ENCODE measurements around the gene SLC22A23.
"Not testable (repeated sequence)": the region's sequence is repeated elsewhere in the genome, so short reads cannot be mapped to it uniquely, and the experiment has no call there.

SLC22A23 gene

DNA sequence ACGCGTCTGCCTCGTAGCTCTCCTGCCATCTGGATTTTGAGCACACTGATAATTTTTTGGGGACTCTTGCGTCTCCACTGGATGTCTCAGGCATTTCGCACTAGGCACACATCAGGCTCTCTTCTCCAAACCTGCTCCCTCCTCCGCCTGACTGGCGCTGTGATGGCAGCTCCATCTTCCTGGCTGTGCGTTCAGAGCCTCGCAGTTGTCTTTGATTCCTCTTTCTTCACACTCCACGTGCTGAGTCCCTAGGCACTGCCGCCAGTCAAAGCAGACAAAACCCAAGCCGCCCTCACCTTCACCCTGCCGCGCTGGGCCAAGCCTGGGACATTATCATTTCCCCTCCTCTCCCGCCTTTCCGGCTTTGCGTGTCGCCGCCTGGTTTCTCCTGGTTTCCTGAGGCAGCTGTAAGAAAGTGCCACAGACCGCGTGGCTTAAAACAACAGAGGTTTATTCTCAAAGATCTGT lies 197.3 kb downstream of the SLC22A23 start:
- no peak for DNase-seq

- peak; percentile 59 for DNase-seq
These were observed 197.9 kb downstream of the SLC22A23 start, which contains the start of gene PSMG4 for GRCh38 chr6:3258720-3259490. TSS of gene PSMG4 (plus strand) at chr6:3258947. CDS start at chr6:3259023, 76 bp downstream.

DNA sequence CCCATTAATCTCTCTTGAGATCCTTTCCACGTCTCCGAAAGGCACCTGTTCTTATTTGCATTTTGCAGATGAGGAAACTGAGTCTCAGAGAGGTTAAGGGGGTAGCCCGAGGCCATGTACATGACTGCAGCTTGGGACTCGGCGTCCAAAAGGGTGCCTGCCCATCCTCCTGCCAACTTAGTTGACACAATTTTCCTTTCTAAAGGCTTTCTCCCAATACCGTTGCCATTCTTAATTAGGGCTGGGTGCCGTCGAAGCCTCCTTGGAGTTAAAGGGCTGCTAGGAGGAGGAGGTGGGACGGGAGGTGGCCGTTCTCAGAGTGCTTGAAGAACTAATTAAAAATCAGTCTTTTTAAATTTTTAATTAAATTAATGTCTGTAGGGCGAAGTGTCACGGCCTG lies 198.6 kb downstream of the SLC22A23 start:
- no peak for DNase-seq

GRCh38 chr6:3253597-3253961 lies 203.3 kb downstream of the SLC22A23 start:
- DNase-seq, result no peak

- DNase-seq, result no peak
These were observed 203.8 kb downstream of the SLC22A23 start for GRCh38 chr6:3252861-3253596.

DNA sequence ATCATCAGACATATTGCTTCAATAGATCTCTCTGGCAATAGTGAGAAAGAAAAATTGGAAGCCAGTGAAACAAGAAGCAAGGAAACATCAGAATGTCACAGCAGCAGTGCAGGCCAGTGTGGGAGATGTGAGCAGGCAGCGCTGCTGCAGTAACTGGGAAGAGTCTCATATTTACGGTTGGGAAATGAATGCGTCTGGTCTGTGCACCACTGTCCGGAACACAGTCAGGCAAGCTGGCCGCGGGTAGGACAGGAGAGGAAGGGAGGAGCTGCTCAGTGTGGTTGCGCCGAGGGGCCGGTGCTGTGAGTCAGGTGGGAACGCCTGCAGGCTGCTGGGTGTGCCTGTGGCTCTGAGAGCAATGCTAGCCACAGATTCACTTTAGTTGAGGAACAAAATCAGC lies 204.5 kb downstream of the SLC22A23 start:
- DNase-seq, result no peak

DNA sequence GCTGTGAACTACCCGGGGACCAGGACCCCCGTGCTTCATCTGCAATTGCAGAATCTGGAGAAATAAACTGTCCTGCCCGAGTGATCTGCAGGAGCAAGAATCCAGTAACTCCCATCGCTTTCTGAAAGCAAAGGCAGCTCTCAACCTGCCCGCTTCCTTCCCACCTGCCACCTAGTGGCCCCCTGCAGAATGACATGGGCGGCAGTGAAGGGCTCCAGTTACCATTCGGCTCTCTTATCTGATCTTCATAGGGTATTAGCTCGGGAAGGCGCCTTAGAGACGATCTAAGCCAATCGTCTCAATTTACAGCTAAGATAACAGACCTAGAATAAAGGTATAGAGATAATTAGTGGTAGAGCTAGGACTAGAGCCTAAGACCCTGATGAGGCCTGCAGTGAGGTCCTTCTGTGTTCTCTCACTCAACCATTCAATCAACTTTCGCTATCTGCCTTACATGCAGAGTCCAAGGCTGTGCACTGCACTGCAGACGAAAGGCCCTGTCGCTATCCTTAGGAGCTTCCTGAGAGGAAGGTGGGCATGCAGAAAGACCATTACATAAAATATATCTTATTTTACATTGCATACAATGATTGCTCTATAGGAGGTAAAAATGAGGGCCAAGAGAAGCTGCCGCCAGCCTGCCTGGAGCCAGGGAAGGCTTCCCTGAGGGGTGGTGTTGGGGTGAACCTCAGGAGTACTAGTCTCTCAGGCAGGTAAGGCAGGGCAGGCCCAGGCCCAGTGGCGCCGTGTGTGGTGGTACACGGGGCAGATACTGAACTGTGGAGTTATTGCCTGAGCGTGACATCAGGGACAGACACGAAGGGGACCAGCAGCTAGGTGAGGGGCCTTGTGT lies 205.2 kb downstream of the SLC22A23 start:
- DNase-seq, result no peak

DNA sequence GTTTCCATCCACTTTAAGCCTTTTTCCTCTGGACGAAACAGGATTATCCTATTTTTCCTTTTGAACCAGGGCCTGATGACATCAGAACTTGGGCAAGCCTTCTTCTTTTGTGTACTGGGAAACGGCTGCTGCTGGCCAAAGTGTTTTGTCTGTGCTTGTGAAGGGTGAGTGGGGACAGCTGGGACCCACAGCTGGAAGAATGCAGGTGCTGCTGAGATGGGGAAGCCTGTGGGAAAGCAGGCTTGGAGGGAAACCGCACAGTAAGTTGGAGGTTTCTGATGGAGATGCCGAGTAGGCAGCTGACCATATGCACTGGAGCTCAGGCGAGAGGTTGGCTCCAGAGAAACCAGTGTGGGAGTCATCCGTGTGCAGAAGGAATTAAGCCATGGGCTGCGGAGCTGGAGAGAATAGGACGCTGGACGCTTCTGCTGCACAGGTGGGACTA lies 206.6 kb downstream of the SLC22A23 start:
- no peak for DNase-seq

DNA sequence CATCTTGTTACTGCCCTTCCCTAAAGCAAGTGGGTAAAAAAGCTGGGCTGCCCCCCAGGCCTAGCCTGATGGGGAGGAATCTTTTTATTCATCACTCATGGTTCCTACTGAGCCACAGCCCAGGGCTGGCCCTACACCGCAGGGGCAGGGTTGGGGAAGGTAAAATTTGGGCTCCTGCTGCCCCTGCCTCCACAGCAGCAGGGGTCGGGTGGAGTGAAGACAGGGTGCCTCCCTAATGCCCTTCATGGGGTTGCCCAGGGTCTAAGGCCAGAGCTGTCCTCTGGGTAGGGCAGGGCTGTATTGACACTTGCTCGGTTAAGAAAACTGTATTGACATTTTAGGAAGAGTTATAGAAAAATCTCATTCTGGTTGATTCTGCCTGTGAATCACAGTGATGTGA lies 207.0 kb downstream of the SLC22A23 start:
- no peak for DNase-seq

- DNase-seq, result no peak
These were observed 209.3 kb downstream of the SLC22A23 start for GRCh38 chr6:3247255-3248146.

DNA sequence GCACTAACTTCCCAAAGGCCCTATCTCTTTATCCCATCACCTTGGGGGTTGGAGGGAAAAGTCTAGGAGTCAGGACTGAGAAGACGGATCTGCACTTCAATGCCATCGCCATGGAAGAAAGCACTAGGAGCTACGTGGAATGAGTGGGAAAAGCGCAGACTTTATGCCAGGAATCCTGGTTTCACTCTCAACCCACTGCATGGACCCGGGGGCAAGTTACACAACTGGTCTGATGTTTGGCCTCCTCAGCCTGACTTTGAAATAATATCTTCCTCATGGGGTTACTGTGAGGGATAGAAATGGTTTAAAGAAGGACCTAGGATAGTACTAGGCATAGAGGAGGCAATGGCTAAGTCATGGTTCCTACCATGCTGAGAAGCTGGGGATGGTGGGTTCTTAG lies 211.6 kb downstream of the SLC22A23 start:
- no peak for DNase-seq

GRCh38 chr6:3244832-3245161 lies 212.1 kb downstream of the SLC22A23 start:
- not testable (repeated sequence) for DNase-seq

- no peak for DNase-seq
These were observed 212.6 kb downstream of the SLC22A23 start for GRCh38 chr6:3244003-3244831.

DNA sequence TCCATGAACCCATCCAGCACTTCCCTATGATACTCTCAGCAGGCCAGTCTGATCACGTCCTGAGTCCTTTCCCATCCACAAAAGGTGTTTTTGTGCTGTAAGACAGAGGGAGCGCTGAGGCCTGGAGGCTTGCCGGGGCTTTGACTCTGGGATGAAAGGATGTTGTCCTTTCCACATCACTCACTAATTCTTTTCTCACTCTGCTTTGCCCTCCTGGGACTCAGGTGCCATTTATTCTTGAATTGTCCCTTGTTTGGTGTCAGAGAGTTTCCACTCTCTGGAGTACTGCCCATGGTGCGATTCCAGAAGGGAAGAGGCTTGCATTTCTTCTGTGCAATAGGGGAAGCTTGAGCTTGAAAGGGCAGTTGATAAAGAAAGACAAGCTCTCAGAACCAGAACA lies 214.1 kb downstream of the SLC22A23 start:
- no peak for DNase-seq

DNA sequence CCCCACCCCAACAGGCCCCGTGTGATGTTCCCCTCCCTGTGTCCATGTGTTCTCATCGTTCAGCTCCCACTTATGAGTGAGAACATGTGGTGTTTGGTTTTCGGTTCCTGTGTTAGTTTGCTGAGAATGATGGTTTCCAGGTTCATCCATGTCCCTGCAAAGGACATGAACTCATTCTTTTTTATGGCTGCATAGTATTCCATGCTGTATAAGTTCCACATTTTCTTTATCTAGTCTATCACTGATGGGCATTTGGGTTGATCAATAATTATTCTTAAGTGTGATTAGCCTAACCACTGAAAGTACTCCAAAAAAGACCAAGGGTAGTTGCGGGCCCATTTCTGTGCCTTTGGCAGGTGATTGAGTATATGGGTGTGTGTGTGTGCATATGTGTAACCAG lies 215.1 kb downstream of the SLC22A23 start:
- not testable (repeated sequence) for DNase-seq

DNA sequence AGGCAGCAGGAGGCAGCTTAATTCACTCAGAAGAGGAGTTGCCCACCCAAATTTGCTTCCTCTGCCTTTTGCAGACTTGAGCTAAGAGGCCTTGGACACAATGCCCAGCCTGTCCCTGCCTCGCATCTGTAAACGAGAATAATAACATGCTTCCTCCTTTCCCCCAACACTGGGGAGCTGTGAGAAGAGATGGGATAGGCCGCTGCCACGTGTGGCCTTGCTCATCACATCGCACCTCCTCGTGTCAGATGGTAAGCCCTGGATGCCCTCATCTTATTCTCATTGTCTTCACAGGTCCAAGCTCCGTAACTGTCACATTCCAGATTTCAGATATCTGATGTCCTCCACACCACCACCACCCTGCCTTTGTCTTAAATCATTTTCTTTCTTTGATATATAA lies 216.3 kb downstream of the SLC22A23 start:
- DNase-seq, result no peak

- DNase-seq, result no peak
These were observed 217.6 kb downstream of the SLC22A23 start for GRCh38 chr6:3239110-3239830.

GRCh38 chr6:3237761-3238662 lies 218.8 kb downstream of the SLC22A23 start:
- no peak for DNase-seq

DNA sequence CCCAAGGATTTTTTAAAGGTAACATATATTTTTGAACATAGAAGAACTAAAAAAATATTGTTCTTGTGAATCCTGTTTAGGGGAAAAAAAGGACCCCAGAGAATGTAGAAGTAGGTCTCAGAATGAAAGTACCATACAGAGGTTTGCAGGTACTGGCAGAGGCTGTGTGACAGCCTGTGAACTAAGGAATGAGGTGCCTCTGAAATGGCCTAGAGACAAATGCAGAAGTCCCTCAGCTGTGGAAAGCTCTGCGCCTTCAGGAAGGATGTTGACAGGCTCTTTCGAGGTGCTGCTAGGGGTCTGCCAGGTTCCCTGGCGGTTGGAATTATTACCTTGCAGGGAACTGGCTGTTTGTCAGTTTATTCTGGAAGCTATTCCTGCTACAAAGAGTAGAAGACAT lies 220.8 kb downstream of the SLC22A23 start:
- DNase-seq, result no peak

GRCh38 chr6:3235486-3235885 lies 221.4 kb downstream of the SLC22A23 start:
- no peak for DNase-seq

All from NCI-H510A (cell line).